Measurements from ENCODE around the gene KCNF1.

KCNF1 gene

DNA sequence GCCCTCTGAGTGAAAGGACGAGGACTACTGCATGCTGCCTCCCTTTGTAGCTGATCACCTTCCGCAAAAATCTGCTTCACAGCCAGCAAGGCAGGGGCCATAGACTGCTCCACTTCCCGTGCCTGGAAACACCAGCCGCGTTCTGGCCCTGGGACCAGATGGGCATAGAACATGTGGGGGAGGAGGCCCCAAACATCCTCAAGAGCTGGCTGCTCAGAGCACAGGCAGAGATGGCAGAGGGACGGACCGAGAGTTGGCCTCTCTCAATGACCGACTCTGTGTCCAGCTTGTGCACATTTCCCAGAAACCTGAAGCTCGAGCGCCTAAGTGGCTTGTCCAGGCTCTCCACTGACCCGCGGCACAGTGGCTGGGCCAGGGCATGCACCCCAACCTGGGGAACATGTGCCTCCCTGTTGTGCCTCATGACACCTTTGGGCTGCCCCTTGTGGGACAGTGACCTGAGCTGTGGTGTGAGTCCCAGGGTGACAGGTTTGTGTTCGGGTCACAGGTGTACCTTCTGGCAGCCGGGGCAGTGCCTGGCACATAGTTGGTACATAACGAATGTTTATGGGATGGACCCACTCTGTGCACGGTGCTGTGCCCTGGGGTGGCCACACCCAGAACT is 9.1 kb downstream of the KCNF1 start:
- DNase-seq (ENCODE audit: low read depth) = no peak

DNA sequence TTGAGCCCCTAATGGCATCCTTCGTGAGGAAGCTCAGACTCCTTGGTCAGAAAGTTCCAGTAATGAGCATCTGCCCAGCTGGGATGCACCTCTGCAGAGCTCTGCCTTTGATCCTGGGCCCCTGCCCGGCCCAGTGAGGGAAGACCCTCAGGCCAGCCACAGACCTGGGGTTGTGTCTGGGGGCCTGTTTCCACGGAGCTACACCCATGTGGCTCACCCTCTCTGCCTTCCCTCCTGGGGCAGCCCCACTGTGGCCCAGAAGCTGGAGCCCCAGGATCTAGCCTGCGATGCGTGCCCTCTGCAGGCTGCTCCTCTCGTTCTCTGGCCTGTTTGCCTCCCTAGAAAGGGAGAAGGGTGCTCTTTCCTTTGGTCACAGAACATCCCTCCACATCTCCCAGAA is 9.8 kb downstream of the KCNF1 start:
- DNase-seq (ENCODE audit: low read depth) = no peak

DNA sequence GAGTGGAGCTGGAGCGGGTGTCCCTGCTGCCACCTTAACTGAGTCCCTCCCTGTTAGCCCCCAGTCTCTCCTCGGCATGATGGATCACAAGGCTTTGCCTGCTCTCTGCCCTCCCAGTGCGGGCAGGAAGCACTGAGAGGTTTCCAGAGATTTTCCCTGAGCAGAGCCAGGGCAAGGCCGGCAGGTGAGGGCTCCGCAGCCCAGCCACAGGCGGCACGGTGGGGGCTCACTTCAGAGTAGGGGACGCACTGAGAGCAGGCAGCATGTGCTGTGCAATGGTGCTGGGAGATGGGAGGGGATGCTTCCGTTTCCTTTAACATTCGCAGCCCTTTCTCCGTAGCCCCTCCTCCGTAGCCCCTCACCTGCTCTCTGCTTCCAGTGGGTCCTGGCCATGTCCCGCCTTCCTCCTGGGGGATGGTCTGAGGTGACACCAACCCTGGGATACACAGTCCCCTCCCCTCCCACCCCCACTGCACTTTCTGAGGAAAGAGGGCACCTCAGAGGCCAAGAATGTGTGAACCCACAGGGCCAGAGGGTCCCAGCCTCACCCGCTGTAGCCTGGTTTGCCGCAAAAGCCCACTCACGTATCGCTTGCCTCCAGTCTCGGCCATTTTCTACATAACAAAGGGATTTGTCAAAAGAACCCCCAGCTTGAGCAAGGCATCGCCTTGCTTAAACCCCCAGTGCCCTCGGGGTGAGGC is 10.7 kb downstream of the KCNF1 start:
- no peak for DNase-seq (ENCODE audit: low read depth)

DNA sequence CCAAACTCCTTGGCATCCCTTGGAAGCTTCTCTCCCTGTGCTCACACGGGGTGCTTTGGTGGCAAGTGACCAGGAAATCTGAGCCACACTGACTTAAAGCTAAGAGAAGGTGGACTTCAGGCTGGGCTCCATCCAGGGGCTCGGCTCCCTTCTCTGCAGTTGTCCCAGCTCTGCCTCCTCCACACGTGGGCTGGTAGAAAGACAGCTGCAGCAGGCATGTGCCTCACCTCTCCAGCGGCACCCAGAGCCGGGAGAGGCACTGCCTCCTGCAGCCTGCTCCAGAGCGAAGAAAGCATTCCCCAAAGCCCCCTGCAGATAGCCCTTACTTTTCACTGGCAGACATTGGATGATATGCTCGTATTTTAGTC is 11.3 kb downstream of the KCNF1 start:
- DNase-seq (ENCODE audit: low read depth) = no peak

DNA sequence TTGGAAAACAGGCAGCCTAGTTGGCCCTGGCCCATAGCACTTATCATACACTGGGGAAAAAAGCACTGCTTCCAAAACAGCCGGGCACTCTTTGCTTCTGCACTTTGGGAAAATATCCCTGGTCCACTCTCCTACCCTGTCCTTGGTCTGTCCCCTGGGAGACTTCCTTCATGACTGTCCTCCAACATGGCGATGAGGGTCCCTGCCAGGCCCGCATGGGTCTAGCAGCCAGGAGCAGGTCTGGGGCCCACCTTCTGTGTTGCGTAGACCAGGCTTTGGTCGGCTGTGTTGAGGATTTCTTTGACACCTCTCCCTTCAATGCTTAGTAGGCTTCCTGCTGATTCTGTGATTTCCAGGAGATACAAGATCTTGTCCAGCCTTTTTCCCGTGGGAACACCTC is 12.2 kb downstream of the KCNF1 start:
- DNase-seq (ENCODE audit: low read depth) = no peak

DNA sequence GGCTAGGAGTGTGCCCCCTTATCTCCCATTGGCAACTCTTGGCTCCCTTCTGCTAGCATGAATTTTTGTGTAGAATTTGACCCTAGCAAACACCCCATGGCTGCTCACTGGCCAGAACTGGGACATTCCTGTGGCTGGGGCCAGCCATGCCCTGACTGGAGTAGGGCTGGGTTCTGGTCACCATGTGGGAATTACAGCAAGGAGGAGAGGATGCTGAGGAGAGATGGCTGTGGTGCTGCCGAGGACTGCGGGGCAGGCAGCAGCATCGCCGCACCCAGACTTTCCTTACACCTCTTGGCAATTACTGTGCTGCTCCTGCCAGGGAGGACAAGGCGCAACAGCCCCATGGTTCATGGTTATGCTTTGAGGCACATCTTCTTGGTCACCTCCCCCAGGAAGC is 12.7 kb downstream of the KCNF1 start:
- DNase-seq (ENCODE audit: low read depth) = no peak

DNA sequence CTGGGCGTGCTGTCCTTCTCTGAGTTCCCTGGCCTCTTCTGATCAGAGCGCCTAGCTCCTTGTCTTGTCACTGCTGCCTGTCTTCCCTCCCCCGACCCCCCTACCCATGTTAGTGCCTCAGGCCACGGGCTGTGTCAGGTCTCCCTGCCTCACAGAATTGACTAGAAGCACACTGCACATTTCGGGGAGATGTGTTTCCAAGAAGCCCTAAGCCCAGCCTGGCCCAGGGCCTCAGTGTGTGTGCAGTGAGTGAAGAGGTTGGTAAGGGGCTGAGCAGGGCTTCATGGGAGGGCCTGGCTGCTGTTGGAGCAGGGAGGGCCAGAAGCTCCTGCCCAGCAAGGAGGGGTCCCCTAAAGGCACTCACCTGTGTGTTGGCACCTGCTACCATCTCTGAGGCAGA is 13.1 kb downstream of the KCNF1 start:
- no peak for DNase-seq (ENCODE audit: low read depth)

DNA sequence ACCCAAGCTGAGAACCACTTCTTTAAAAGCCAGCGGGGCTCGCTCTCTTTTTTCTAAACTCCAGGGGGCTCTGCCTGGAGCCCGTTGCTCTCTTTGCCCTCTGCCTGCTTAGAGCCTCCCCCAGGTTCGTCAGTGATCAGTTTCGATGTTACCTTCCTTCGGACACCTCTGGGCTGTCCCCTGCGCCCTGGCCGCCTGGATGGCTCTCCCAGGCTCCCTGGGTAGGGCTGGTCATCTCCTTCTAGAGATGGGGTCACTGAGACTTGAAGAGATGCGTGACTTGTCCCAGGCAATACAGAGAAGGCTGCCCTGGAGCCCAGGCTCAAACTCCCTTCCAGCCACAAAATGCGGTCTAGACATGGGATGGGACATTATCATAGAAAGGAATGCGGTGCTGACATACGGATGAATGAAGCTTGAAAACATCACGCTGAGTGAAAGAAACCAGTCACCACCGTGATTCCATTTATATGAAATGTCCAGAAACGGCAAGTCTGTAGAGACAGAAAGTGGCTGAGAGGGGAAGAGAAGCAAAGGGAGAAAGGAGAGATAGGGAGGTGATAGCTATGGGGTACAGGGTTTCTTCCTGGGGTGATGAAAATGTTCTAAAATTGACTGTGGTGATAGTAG is 14.6 kb downstream of the KCNF1 start:
- no peak for DNase-seq (ENCODE audit: low read depth)

DNA sequence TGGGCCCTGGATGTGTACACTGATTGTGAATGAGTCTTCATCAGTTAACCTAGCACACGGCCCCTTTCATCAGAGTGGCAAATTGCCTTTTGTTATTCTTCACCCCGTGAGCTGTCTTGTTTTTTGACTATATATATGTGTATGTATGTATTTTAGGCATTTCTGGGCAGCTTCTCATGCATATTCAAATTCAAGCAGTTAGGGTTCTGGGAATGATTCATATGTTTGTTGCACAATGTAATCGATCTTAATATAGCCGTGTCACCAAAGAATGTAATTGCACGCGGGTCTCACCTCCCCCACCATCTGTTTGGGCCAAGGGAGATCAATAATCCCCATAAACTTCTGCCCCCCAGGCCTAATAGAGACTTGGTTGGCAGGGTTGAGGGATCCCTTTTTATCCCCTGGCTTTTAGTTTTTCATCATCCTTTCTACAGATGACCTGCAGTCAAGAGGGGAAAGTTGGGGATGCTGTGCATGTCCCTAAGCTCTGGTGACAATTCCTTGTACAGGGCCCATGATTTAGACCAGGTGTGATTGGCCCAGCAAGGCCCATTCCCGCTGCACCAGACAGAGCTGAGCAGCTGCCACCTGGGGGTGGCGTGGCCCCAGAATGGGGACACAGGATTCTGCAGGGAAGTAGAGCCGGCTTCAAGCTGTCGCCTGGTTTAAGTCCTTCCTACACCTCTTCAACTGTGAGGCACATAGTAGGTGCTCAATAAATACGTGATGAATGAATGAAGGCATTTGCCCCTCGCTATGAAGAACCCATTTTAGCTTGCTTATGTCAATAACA is 19.2 kb downstream of the KCNF1 start:
- DNase-seq (ENCODE audit: low read depth) = no peak

DNA sequence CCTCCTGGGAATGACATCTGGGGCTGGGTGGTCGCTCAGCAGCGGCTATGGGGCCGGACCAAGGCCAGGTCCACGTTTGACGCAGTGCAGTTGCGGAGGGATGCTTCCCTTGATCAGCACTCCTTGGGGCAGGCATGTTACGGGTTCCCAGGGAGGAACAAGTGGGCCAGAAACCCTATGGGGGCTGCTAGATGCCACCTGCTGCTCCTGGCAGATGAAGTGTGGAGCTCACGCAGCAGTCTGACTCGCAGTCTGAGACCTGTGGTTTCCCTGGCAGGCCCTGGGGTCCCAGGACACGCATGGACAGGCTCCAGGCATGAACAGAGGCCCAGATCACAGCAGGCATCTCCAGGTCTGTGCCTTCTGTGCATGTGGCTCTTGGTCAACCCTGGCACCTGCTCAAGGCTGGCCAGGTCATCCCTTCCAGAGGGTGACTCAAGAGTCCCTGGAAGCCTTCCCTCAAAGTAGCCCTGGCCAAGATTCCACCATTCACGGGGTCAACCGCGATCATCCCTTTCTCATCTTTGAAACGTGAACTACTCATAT is 20.0 kb downstream of the KCNF1 start:
- DNase-seq (ENCODE audit: low read depth) = no peak

DNA sequence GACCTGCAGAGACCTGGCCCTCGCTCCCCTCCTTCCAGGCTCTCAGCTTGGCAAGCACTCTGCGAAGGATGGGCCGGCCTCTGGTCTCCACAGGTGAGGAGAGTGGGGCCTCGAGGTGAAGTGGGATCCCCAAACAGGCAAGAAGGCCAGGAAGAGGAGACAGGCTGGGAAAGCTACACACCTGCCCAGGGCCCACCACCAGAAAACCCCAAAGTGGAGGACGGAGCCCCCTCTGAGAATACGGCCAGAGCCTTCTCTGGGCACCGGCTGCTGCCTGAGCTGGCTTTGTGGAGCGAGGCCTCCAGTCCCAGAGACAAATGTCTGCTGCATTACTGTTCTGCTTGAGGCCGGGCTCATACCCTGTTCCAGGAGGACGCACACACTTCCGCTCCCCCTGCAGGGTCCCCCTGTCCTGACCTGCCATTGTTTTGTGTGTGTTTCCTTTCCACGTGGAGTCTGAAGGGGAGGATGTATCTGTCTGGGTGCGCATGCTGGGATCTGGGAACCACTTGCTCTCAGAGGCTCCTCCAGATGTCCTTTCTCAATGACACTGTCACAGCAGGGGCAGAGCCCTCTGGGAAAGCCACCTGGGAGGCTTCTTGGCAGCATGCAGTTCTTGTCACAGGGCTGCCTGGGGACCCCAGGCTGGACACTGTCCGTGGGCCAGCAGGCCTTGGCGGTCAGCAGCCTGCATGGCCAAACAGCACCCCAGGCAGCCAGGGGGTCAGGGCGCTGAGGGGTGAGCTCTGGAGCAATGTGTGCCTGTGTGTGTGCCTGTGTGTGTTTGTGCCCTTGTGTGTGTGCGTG is 20.8 kb downstream of the KCNF1 start:
- DNase-seq (ENCODE audit: low read depth) = no peak

DNA sequence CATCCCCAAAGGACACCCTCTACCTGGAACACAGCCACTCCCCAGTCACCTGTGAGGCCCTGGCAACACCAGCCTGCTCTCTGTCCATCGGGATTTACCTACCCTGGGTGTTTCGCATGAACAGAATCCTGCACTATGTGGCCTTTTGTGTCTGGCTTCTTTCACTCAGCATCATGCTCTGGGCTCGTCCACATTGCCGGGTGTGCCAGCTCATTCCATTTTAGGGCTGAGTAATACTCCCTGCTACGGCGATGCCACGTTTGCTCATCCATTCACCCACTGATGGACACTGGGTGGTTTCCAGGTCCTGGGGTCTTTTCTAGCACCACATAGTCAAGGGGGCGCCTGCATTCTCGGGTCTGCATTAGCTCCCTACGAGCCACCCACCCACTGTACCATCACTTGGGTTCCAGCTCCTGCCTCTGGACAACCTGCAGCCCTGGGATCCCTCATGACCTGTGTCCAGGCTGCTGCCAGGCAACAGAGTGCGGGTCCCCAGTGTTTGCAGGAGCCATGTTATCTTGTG is 22.0 kb downstream of the KCNF1 start:
- DNase-seq (ENCODE audit: low read depth) = no peak

DNA sequence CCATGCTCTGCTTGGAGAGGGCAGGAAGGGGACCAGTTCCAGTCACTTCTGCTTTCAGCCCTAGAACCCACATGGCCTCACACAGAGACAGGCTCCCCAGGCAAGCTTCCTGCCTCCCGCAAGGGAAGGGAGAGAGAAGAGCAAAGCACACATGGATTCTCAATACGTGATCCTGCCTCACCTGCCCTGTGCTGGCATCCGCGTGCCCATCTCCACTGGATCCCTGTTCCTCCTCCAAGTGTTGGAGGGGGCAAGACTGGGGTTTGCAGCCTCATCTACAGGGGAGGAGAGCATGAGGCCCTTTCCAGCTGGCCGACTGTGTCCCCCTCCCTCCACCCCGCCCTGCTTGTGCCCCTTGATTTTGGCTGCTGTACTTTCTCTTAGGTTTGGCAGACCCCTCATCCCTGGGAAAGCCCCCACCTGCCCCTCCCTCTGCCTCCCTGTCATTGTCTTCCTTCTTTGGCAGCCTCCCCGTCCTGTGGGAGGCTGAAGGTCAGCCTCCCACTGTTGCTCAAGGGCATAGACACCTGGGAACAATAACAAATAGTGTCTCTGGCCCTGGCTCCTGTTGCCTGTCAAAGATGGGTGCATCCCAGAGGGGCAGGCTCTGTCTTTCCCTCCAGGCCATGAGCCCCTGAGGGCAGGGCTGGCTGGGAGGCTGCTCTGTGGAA is 22.7 kb downstream of the KCNF1 start:
- no peak for DNase-seq (ENCODE audit: low read depth)

DNA sequence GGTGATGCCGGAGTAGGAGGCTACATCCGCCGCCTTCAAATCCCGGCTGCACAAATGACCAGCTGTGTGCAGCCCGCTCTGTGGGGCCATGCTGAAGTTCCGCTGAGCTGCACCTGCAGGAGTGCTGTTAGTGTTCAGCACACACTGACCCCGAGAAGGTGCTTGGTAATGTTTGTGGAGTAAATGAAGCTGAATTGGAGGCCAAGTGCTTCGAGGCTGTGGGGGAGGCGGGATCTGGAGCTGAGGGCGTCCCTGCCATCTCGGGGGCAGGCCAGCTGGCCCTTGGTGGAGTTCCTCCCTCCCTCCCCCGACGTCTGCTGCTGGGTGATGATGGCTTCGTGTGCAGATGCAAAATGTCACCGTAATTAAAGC is 23.2 kb downstream of the KCNF1 start:
- DNase-seq (ENCODE audit: low read depth) = no peak

DNA sequence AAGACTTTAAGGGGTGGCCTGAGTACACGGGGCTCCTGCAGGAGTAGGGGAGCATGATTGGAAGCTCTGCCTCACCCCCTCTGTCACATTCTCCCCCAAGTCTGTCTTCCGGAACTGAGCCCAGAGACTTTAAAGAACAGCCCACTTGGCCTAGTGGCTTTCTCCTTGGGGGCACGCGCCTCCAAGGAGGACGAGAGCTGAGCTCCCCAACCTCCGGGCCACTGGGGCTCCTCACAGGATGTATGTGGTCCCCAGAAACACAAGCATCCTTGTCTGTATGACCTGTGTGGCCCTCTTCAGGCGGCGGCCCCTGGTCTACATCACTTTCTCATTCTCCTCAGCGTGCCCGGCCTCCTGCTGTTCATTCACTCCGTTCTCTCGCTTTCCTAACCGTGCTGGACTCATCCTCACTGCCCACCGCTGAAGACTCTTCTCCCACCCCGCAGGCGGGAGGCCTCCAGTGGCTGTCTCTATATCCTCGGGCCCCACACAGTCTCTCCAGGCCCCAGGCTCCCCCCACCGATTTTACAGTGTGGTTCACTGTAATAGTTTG is 23.7 kb downstream of the KCNF1 start:
- no peak for DNase-seq (ENCODE audit: low read depth)

DNA sequence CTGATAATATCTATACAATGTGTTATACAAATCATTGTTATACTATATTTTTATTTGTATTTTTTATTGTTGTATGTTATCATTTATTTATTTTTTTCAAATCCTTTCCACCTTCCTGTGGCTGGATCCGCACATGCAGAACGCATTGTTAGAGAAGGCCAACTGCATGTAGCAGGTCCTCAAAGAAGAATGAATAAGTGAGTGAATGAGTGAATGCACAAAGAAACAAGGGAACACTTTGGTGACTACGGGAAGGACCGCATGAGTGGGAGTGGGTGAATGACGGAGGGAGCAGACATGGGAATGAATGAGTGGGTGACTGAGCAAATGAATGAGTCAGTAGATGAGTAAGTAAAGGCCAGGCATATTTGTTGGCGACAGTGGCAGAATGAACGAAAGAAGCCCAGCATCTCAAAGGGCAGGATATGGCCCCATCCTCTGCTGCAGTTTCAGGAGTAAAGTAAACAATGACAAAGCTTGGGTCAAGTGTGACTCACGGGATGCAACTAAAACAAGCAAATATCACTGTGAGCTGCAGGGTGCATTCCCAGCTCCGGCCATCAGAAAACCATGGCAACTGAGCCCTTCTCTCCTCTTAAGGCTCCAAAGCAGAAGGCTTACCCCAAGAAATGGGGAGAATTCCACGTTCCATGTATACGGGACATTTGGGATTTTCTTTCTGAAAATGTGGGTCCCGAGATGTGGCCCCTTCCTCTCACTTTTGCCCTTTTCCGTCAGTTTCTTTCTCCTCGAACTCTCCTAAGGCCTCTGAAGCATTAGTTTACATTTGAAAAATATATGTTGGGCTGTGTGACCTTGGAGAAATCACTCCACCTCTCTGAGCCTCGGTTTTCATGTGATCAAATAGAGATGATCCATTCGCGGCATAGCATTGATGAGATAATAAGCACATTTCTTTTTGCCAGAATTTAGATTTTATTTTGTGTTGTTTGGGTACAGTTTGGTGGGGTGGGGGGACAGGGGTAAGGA is 24.5 kb downstream of the KCNF1 start:
- DNase-seq (ENCODE audit: low read depth) = no peak

DNA sequence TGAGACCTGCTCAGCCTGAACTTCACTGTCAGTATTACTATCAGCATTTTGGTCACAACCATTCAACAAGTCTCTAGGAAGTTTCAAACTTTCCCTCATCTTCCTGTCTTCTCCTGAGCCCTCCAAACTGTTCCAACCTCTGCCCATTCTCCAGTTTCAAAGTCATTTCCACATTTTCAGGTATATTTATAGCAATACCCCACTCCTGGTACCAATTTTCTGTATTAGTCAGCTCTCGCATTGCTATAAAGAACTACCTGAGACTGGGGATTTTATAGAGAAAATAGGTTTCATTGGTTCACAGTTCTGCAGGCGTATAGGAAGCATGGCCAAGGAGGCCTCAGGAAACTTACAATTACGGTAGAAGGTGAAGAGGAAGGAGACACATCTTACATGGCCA is 27.3 kb downstream of the KCNF1 start:
- DNase-seq (ENCODE audit: low read depth) = no peak

DNA sequence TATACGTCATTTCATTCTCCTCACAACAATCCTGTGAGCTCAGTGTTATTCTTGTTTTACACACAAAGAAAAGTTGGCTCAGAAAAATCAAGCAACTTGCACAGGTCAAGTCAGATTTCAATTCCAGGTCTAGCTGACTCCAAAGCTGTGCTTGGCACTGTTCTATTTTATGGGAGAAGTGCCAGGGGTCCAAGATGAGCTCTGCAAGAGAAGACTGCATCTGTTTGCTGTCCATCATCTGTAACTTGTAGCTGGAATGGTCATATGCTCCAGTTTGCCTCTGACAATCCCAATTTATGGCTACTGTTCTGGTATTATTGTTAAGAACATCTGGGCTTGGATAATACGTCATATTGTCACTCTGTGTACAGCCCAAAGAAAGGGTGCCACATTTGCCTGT is 28.9 kb downstream of the KCNF1 start:
- DNase-seq (ENCODE audit: low read depth) = no peak

DNA sequence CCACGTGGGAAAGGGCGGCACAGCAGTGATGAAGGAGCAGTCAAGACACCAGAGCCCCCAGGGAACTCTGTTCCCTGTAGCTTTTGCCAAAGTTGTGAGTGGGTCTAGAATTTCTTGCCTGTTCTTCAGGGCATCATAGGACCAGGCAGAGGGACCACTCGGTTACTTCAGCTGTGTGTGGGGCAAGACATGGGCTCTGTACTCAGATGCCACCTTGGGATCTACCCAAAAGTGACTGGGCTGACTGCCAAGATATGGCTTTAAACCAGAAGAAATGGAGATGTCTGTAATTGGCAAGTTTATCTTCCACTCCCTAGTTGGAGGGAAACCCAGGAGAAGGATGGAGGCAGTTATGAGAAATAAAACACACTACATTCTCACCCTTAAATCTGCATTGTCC is 29.6 kb downstream of the KCNF1 start:
- DNase-seq (ENCODE audit: low read depth) = no peak

DNA sequence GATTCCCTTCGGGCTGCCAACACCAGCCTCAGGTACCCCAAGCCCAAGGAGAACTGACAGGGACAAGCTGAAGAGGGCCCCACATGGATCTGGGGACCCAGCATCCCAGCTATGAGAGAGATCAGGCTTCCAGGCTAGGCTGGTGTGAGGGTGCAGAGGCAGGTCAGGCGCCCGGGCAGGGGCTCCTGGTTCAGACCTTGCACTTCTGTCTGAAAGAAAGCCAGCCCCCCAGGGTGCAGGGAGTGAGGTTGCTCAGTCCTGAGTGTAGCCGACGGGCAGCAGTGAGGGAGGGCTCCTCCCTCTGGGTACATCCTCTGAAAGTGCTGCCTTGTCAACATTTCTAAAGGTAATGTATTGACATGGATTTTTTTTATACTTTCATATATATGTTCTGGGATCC is 33.1 kb downstream of the KCNF1 start:
- DNase-seq (ENCODE audit: low read depth) = no peak
